ENCODE results near the gene GNG7. TPM values are rescaled to one million over a fixed set of nuclear protein-coding genes. Genes with fewer than 3 reads are reported as not detected.
"Not testable (repeated sequence)": the region's sequence is repeated elsewhere in the genome, so short reads cannot be mapped to it uniquely, and the experiment has no call there.

The GNG7 gene
- total RNA-seq, 2 experiments from 2014 or later = 0.08 to 0.13 TPM

DNA sequence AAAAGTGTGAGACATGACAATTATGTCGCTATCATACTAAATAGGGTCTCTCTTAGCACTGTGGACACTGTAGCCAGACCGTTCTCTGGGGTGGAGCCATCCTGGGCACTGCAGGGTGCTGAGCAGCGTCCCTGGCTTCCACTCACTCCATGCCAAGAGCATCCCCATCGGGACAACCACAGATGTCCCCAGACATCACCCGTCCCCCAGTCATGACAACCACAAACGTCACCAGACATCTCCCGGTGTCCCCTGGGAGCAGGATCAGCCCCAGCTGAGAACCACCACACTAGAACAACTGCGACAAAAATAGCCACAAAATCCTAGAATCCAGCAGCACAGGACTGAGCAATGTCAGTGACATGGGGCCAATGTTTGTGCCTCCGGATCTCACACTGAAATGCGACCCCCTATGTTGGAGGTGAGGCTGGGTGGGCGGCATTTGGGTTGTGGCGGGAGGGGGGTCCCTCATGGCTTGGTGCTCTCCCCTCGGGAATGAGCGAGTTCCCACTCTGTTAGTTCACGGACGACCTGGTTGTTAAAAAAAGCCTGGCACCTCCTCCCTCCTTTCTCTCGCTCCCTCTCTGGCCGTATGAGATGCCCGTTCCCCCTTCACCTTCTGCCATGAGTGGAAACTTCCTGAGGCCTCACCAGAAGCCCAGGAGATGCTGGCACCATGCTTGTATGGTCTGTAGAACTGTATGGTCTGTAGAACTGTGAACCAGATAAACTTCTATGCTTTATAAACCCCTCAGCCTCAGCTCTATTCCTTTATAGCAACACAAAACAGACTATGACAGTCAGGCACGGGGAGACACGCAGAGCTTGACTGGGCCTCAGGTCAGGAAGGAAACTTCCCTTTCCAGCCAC, 132.7 kb downstream of the GNG7 start:
- Mint-ChIP-seq H3K27me3 (ENCODE audit: low read depth) (no peaks in the 10 kb centered on the region), H3K4me3 (no peak overlapping the region), H3K9me3 (ENCODE audit: insufficient read depth) (no peaks in the 10 kb centered on the region), H3K27ac (no peak overlapping the region), H3K36me3 (ENCODE audit: low read depth) (no peaks in the 10 kb centered on the region), H3K4me1 (ENCODE audit: low read depth) (peaks cover 13% of the 10 kb centered on the region)
- POLR2A ChIA-PET = interaction anchor here (0.5 kb wide), 1 partner anchor 511 kb away, joined by 3 read pairs; no protein-coding TSS in a partner anchor
- ATAC-seq (no peak), DNase-seq (no peak)
- CTCF ChIA-PET = interaction anchor here (1.8 kb wide), 1 partner anchor 10 kb away, joined by 4 read pairs; no protein-coding TSS in a partner anchor

DNA sequence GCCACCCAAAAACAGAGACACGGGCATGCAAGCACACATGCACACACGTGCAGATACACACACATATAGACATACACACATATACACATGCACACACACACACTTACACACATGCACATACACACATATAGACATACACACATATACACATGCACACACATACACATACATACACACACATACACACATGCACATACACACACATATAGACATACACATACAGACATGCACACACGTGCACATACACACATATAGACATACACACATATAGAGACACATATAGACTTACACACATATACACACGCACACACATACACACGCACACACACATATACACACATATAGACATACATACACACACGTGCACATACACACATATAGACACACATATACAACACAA, 134.5 kb downstream of the GNG7 start:
- Mint-ChIP-seq H3K36me3 (ENCODE audit: low read depth) (no peaks in the 10 kb centered on the region), H3K9me3 (ENCODE audit: insufficient read depth) (no peaks in the 10 kb centered on the region), H3K27me3 (ENCODE audit: low read depth) (no peaks in the 10 kb centered on the region), H3K27ac (peak overlapping the region; percentile 82), H3K4me3 (no peak overlapping the region), H3K4me1 (ENCODE audit: low read depth) (peaks cover 26% of the 10 kb centered on the region)
- POLR2A ChIA-PET = interaction anchor here (1.1 to 1.3 kb wide), 2 partner anchors 90 to 92 kb away, joined by 4 to 6 read pairs; partner anchors contain the start of gene GADD45B
- DNase-seq (no peak), ATAC-seq (peak; percentile 11)
- CTCF ChIA-PET = interaction anchor here (0.9 to 1.3 kb wide), 2 partner anchors 12 to 14 kb away, joined by 3 read pairs; no protein-coding TSS in a partner anchor

DNA sequence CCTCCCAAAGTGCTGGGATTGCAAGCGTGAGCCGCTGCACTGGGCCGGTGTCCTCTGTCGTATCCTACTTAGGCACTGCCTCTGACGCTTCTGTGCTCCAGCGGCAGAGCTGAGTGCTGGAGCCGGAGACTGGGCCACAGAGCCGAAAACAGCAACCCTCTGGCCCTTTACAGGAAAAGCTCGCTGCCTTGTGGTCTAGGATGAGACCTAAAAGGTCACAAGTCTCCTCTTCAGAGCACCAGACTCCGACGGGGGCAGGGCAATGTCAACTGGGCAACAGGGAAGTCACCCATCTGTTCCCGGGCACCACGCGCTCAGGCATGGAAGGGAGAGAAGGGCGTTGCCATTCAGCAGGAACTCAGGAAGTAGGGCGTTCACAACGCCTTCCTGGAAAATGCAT, 134.9 kb downstream of the GNG7 start:
- Mint-ChIP-seq H3K4me3 (no peak overlapping the region), H3K9me3 (ENCODE audit: insufficient read depth) (no peaks in the 10 kb centered on the region), H3K27me3 (ENCODE audit: low read depth) (no peaks in the 10 kb centered on the region), H3K27ac (peak overlapping the region; percentile 82), H3K4me1 (ENCODE audit: low read depth) (peaks cover 30% of the 10 kb centered on the region), H3K36me3 (ENCODE audit: low read depth) (no peaks in the 10 kb centered on the region)
- ATAC-seq = peak; percentile 43
- no peak for DNase-seq
- CTCF ChIA-PET = interaction anchor here (0.5 to 1.3 kb wide), 3 partner anchors 12 to 283 kb away, joined by 3 read pairs; no protein-coding TSS in a partner anchor
- POLR2A ChIA-PET = interaction anchor here (1.1 to 1.3 kb wide), 2 partner anchors 90 to 91 kb away, joined by 4 to 6 read pairs; partner anchors contain the start of gene GADD45B

DNA sequence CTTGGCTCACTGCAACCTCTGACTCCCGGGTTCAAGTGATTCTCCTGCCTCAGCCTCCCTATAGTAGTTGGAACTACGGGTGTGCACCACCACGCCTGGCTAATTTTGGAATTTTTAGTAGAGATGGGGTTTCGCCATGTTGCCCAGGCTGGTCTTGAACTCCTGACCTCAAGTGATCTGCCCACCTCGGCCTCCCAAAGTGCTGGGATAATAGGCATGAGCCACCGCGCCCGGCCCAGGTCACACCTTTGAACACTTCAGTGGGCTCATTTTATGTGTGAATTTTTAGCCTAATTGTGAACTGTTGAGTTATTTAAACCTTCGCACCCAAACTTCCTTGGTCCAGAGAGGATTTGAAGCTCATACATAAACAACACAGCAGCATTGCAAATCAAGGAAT, 138.9 kb downstream of the GNG7 start:
- POLR2A ChIA-PET = interaction anchor here (0.7 kb wide), 1 partner anchor 88 kb away, joined by 4 read pairs; the partner anchor contains the start of gene GADD45B
- H3K27me3 Mint-ChIP-seq (ENCODE audit: low read depth); CTCF ChIA-PET; DNase-seq; H3K36me3 Mint-ChIP-seq (ENCODE audit: low read depth); H3K9me3 Mint-ChIP-seq (ENCODE audit: insufficient read depth); ATAC-seq; H3K4me3 Mint-ChIP-seq: not testable (repeated sequence)
- peak overlapping the region; percentile 99 for H3K27ac Mint-ChIP-seq
- H3K4me1 Mint-ChIP-seq (ENCODE audit: low read depth) = peaks cover 64% of the 10 kb centered on the region

DNA sequence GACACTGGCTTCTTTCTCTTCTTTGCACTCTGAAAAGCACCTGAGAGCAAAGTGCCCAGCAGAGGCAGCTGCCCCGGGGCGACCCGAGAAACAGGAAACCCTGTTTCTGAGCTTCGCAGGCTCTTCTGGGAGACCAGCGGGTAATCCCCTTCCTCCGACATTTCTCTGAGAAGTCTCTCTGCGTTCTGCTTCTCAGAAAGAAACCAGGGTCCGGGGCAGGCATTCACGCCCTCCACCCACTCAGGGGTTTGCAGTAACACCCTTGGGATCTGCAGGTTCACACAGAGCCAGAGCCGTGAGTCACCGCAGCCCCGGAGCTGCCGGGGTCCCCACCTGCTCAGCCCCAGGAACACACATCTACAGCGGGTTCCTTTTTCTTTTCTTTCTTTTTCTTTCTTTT, 140.6 kb downstream of the GNG7 start:
- Mint-ChIP-seq H3K27me3 (ENCODE audit: low read depth) (no peaks in the 10 kb centered on the region), H3K36me3 (ENCODE audit: low read depth) (no peaks in the 10 kb centered on the region), H3K4me3 (peak overlapping the region; percentile 86), H3K27ac (peak overlapping the region; percentile 99), H3K4me1 (ENCODE audit: low read depth) (peaks cover 68% of the 10 kb centered on the region), H3K9me3 (ENCODE audit: insufficient read depth) (no peaks in the 10 kb centered on the region)
- ChIA-PET CTCF (interaction anchor here (0.8 to 2.8 kb wide), 14 partner anchors 9 to 88 kb away, joined by 3 to 9 read pairs (median 6); partner anchors contain the start of gene GADD45B), POLR2A (interaction anchor here (0.7 to 2.7 kb wide), 12 partner anchors 9 to 321 kb away, joined by 3 to 58 read pairs (median 4); partner anchors contain the start of gene GADD45B)
- DNase-seq = peak; percentile 85
- peak; percentile 92 for ATAC-seq

DNA sequence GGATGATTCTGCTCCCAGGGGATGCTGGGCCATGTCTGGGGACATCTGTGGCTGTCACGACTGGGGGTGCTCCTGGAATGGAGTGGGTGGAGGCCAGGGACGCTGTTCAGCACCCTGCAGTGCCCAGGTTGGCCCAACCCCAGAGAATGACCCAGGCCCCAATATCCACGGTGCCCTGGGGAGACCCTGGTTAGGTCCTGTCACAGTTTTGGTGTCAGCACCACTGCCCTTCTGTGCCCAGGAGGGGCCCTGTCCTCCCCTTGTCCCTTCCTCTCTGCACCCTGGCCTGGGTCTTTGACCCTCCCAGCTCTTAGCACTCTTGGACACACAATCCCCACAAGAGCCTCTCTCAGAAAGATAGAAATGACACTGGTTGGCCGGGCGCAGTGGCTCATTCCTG, 141.3 kb downstream of the GNG7 start:
- Mint-ChIP-seq H3K9me3 (ENCODE audit: insufficient read depth) (no peaks in the 10 kb centered on the region), H3K36me3 (ENCODE audit: low read depth) (no peaks in the 10 kb centered on the region), H3K4me1 (ENCODE audit: low read depth) (peaks cover 72% of the 10 kb centered on the region), H3K27me3 (ENCODE audit: low read depth) (no peaks in the 10 kb centered on the region), H3K4me3 (peak overlapping the region; percentile 86), H3K27ac (peak overlapping the region; percentile 99)
- ChIA-PET POLR2A (interaction anchor here (1.0 to 2.7 kb wide), 10 partner anchors 9 to 321 kb away, joined by 3 to 58 read pairs (median 4); partner anchors contain the start of gene GADD45B), CTCF (interaction anchor here (1.0 to 2.8 kb wide), 11 partner anchors 8 to 87 kb away, joined by 3 to 9 read pairs (median 6); partner anchors contain the start of gene GADD45B)
- DNase-seq (no peak), ATAC-seq (no peak)

DNA sequence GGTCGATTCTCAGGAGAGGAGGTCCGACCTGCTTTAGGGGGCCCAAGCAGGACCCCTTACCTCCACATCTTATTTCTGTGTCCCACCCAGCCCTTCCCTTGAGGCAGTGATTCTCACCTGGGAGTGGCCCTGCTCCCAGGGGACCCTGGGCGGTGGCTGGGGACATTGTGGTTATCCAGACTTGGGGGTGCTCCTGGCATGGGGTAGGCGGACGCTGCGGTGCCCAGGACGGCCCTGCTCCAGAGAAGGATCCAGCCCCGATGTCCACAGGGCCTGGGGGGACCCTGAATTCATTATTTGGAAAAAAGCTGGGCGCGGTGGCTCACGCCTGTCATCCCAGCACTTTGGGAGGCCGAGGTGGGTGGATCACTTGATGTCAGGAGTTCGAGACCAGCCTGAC, 142.1 kb downstream of the GNG7 start:
- H3K4me1 Mint-ChIP-seq (ENCODE audit: low read depth) = peaks cover 75% of the 10 kb centered on the region
- ATAC-seq = no peak
- no peak overlapping the region for H3K27ac Mint-ChIP-seq
- no peaks in the 10 kb centered on the region for H3K9me3 Mint-ChIP-seq (ENCODE audit: insufficient read depth)
- ChIA-PET POLR2A (interaction anchor here (2.4 to 2.7 kb wide), 2 partner anchors 17 to 83 kb away, joined by 8 to 58 read pairs; partner anchors contain the start of gene GADD45B), CTCF (interaction anchor here (2.8 kb wide), 1 partner anchor 19 kb away, joined by 6 read pairs; no protein-coding TSS in a partner anchor)
- H3K4me3 Mint-ChIP-seq = no peak overlapping the region
- no peaks in the 10 kb centered on the region for H3K36me3 Mint-ChIP-seq (ENCODE audit: low read depth)
- DNase-seq = no peak
- H3K27me3 Mint-ChIP-seq (ENCODE audit: low read depth) = no peaks in the 10 kb centered on the region

DNA sequence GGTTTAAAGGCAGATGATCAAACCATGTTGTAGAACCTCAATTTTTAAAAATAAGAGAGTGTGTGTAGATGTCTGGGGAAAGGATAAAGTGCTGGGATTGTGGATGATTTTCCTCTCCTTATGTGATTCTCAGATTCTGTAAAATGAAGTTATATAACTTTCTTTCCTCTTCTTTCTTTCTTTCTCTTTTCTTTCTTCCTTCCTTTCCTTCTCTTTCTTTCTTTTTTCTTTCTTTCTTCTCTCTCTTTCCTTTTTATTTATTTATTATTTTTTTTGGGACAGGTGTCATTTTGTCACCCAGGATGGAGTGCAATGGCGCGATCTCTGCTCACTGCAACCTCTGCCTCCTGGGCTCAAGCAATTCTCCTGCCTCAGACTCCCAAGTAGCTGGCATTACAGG, 144.0 kb downstream of the GNG7 start:
- ATAC-seq = no peak
- Mint-ChIP-seq H3K4me1 (ENCODE audit: low read depth) (peaks cover 74% of the 10 kb centered on the region), H3K27ac (no peak overlapping the region), H3K4me3 (no peak overlapping the region), H3K9me3 (ENCODE audit: insufficient read depth) (no peaks in the 10 kb centered on the region), H3K36me3 (ENCODE audit: low read depth) (no peaks in the 10 kb centered on the region), H3K27me3 (ENCODE audit: low read depth) (no peaks in the 10 kb centered on the region)
- ChIA-PET CTCF (no interaction called here), POLR2A (interaction anchor here (1.1 kb wide), 1 partner anchor 82 kb away, joined by 3 read pairs; the partner anchor contains the start of gene GADD45B)
- no peak for DNase-seq

DNA sequence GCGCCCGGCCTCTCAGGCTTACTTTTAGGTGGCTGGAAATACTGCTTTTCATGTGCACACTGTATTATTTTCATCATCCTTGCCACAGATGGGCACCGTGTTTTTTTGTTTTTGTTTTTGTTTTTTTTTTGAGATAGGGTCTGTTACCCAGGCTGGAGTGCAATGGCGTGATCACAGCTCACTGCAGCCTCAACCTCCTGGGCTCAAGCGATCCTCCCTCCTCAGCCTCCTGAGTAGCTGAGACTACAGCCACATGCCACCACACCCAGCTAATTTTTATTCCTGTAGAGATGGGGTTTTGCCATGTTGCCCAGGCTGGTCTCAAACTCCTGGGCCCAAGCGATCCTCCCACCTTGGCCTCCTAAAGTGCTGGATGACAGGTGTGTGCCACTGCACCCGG, 144.4 kb downstream of the GNG7 start:
- ATAC-seq; H3K36me3 Mint-ChIP-seq (ENCODE audit: low read depth); H3K9me3 Mint-ChIP-seq (ENCODE audit: insufficient read depth); DNase-seq; POLR2A ChIA-PET; H3K27me3 Mint-ChIP-seq (ENCODE audit: low read depth); H3K4me3 Mint-ChIP-seq: not testable (repeated sequence)
- peak overlapping the region; percentile 34 for H3K27ac Mint-ChIP-seq
- CTCF ChIA-PET = interaction anchor here (0.6 kb wide), 1 partner anchor 22 kb away, joined by 3 read pairs; no protein-coding TSS in a partner anchor
- peaks cover 70% of the 10 kb centered on the region for H3K4me1 Mint-ChIP-seq (ENCODE audit: low read depth)

DNA sequence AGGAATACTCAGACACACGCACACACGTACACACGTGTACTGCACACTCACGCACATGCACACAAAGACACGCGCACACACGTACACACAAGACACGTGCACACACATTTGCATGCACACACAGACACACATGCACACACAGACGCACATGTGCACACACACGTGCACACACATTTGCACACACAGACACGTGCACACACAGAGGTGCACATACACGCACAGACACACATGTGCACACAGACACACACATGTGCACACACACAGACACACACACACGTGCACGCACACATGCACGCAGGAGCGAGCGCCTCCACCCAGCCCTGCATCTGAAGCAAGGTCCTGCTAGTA, 145.4 kb downstream of the GNG7 start:
- Mint-ChIP-seq H3K4me3 (no peak overlapping the region), H3K9me3 (ENCODE audit: insufficient read depth) (no peaks in the 10 kb centered on the region), H3K27ac (peak overlapping the region; percentile 41), H3K27me3 (ENCODE audit: low read depth) (no peaks in the 10 kb centered on the region), H3K36me3 (ENCODE audit: low read depth) (no peaks in the 10 kb centered on the region), H3K4me1 (ENCODE audit: low read depth) (peaks cover 70% of the 10 kb centered on the region)
- POLR2A ChIA-PET = interaction anchor here (3.2 kb wide), 1 partner anchor 81 kb away, joined by 16 read pairs; the partner anchor contains the start of gene GADD45B
- no peak for ATAC-seq
- DNase-seq = no peak
- CTCF ChIA-PET = no interaction called here

DNA sequence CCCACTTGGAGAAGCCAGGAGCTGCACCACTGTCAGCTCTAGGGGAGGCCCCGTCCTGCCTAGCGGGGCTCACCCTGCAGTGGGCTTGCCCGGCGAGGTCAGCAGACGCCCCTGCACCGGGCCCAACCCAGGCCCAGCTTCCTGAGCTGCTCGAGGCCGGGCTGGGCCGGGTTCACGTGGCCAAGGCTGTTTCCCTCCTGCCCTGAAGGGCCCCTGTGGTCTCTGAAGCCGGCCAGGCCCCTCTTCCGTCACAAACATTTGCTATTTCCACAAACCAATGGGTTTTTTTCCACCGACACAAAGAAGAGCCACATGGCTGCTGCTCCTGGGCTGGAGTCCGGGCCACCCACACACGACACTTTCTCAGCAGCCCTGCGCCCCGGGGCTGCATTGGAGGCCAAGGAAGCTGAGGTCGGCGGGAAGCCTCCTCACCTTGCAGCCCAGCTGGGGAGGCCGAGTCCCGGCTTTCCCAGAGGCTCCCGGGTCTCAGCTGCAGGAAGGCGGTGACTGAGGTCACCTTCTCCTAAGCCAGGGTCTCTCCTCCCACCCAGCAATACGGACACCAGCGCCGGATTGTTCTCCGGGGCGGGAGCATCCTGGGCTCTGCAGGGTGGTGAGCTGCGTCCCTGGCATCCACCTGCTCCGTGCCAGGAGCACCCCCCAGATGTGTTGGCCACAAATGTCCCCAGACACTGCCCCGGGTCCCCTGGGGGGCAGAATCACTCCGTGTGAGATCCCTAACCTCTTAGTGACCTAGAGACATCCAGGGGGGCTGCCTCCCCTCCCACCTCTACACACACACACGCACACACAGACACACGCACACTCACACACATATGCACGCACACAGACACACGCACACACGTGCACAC, 146.0 kb downstream of the GNG7 start:
- CTCF ChIA-PET = no interaction called here
- no peaks in the 10 kb centered on the region for H3K9me3 Mint-ChIP-seq (ENCODE audit: insufficient read depth)
- peaks cover 71% of the 10 kb centered on the region for H3K4me1 Mint-ChIP-seq (ENCODE audit: low read depth)
- H3K36me3 Mint-ChIP-seq (ENCODE audit: low read depth) = no peaks in the 10 kb centered on the region
- H3K27ac Mint-ChIP-seq = peak overlapping the region; percentile 41
- H3K4me3 Mint-ChIP-seq = no peak overlapping the region
- H3K27me3 Mint-ChIP-seq (ENCODE audit: low read depth) = no peaks in the 10 kb centered on the region
- no peak for ATAC-seq
- no peak for DNase-seq
- POLR2A ChIA-PET = interaction anchor here (3.2 kb wide), 1 partner anchor 80 kb away, joined by 16 read pairs; the partner anchor contains the start of gene GADD45B
